ENCODE measurements around the gene SMIM24.
A peak's percentile ranks its signal among the peaks of the same experiment; 100 is the strongest.

The SMIM24 gene

GRCh38 chr19:3497757-3498520 is 17.6 kb upstream of the SMIM24 start:
- DNase-seq (ENCODE audit: low spot score): no peak

- DNase-seq (ENCODE audit: low spot score): no peak
Observed at GRCh38 chr19:3496392-3497273, 16.3 kb upstream of the SMIM24 start.

- DNase-seq (ENCODE audit: low spot score): no peak
Observed at GRCh38 chr19:3494559-3494958, 14.2 kb upstream of the SMIM24 start.

- DNase-seq (ENCODE audit: low spot score): peak; percentile 70
Observed at GRCh38 chr19:3494051-3494450, 13.7 kb upstream of the SMIM24 start.

- DNase-seq (ENCODE audit: low spot score): no peak
Observed at GRCh38 chr19:3493651-3494050, 13.3 kb upstream of the SMIM24 start.

- no peak for DNase-seq (ENCODE audit: low spot score)
Observed at GRCh38 chr19:3492919-3493318, 12.6 kb upstream of the SMIM24 start.

GRCh38 chr19:3492131-3492839 is 12.0 kb upstream of the SMIM24 start:
- DNase-seq (ENCODE audit: low spot score): no peak

GRCh38 chr19:3491396-3492119 is 11.2 kb upstream of the SMIM24 start:
- DNase-seq (ENCODE audit: low spot score): no peak

- DNase-seq (ENCODE audit: low spot score): no peak
Observed at GRCh38 chr19:3483226-3483628, 2.9 kb upstream of the SMIM24 start, which contains the start of gene SMIM44. Gene SMIM44 (minus strand): TSS chr19:3483441. CDS start chr19:3483403, 38 bp downstream.

GRCh38 chr19:3482507-3483225 is 2.3 kb upstream of the SMIM24 start:
- DNase-seq (ENCODE audit: low spot score): peak; percentile 57

- DNase-seq (ENCODE audit: low spot score): no peak
Observed at GRCh38 chr19:3481241-3482090, 1.1 kb upstream of the SMIM24 start.

GRCh38 chr19:3479834-3480215 is 500 bp downstream of the SMIM24 start:
- no peak for DNase-seq (ENCODE audit: low spot score)

GRCh38 chr19:3479177-3479833 is 1.0 kb downstream of the SMIM24 start:
- DNase-seq (ENCODE audit: low spot score): peak; percentile 61

- DNase-seq (ENCODE audit: low spot score): no peak
Observed at GRCh38 chr19:3478409-3479176, 1.7 kb downstream of the SMIM24 start.

- no peak for DNase-seq (ENCODE audit: low spot score)
Observed at GRCh38 chr19:3477951-3478350, 2.4 kb downstream of the SMIM24 start.

GRCh38 chr19:3477506-3477905 is 2.8 kb downstream of the SMIM24 start:
- no peak for DNase-seq (ENCODE audit: low spot score)

GRCh38 chr19:3476830-3477229 is 3.5 kb downstream of the SMIM24 start:
- no peak for DNase-seq (ENCODE audit: low spot score)

- no peak for DNase-seq (ENCODE audit: low spot score)
Observed at GRCh38 chr19:3475449-3475848, 4.9 kb downstream of the SMIM24 start.

- no peak for DNase-seq (ENCODE audit: low spot score)
Observed at GRCh38 chr19:3474614-3475013, 5.7 kb downstream of the SMIM24 start.
